Measurements from ENCODE around the gene ACSL3.

Gene ACSL3

DNA sequence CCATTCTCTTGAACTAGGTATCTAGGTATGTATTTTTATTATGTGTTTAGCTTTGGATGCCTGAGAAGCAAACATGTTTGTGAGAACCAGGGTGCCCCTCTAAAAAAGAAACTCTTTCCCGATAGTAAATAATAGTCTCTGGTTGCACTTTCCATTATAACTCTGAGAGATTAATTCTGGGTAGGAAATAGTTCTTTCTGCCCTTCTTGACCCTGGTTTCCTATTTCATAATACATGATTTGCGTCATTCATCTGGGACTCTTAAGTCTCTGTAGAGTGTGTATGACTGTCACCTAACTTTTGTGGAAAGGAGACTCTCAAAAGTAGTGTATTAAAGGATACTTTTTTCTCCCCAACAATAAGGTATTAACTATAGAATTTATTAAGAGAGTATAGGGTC, 31.5 kb downstream of the ACSL3 start:
- no peaks in the 10 kb centered on the region for H3F3A ChIP-seq (ENCODE audit: insufficient read depth, low read length)
- H2AFZ ChIP-seq (ENCODE audit: low read length) = no peak overlapping the region
- H3K27ac ChIP-seq (ENCODE audit: low read depth, low read length, poor library complexity, severe bottlenecking) = no peak overlapping the region
- TF ChIP-seq EZH2 (IDR thresholded peaks at IDR 0.05; ENCODE audit: borderline replicate concordance, low read length) = no peak
- TF ChIP-seq, protein P1, sequence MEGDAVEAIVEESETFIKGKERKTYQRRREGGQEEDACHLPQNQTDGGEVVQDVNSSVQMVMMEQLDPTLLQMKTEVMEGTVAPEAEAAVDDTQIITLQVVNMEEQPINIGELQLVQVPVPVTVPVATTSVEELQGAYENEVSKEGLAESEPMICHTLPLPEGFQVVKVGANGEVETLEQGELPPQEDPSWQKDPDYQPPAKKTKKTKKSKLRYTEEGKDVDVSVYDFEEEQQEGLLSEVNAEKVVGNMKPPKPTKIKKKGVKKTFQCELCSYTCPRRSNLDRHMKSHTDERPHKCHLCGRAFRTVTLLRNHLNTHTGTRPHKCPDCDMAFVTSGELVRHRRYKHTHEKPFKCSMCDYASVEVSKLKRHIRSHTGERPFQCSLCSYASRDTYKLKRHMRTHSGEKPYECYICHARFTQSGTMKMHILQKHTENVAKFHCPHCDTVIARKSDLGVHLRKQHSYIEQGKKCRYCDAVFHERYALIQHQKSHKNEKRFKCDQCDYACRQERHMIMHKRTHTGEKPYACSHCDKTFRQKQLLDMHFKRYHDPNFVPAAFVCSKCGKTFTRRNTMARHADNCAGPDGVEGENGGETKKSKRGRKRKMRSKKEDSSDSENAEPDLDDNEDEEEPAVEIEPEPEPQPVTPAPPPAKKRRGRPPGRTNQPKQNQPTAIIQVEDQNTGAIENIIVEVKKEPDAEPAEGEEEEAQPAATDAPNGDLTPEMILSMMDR (IDR thresholded peaks at IDR 0.05; ENCODE audit: low read length) = no peak
- peaks cover 7% of the 10 kb centered on the region for H3K4me1 ChIP-seq (ENCODE audit: insufficient read depth, low read length, severe bottlenecking)
- no peaks in the 10 kb centered on the region; the same call in 1 of the 2 replicates for H3K36me3 ChIP-seq (ENCODE audit: insufficient read depth, low read length)
- no peaks in the 10 kb centered on the region for H3K9me3 ChIP-seq (ENCODE audit: low read length)
- H4K20me1 ChIP-seq (ENCODE audit: insufficient read depth, low read length) = no peaks in the 10 kb centered on the region
- H3K79me2 ChIP-seq (ENCODE audit: insufficient read depth, low read length) = peaks cover 20% of the 10 kb centered on the region
- no peak overlapping the region for H3K4me2 ChIP-seq (ENCODE audit: low read length)
- no peak overlapping the region for H3K4me3 ChIP-seq (ENCODE audit: low read depth, low read length, poor library complexity, severe bottlenecking)
- H3K9ac ChIP-seq (ENCODE audit: low read length) = no peak overlapping the region
- no peaks in the 10 kb centered on the region for H3K9me2 ChIP-seq (ENCODE audit: low read depth, low read length)
- H3K27me3 ChIP-seq (ENCODE audit: insufficient read depth, low read length) = no peaks in the 10 kb centered on the region

GRCh38 chr2:222892761-222893160, 31.9 kb downstream of the ACSL3 start:
- Histone ChIP-seq H3K79me2 (ENCODE audit: insufficient read depth, low read length) (peaks cover 16% of the 10 kb centered on the region), H3K36me3 (ENCODE audit: insufficient read depth, low read length) (no peaks in the 10 kb centered on the region; the same call in 1 of the 2 replicates), H3K27ac (ENCODE audit: low read depth, low read length, poor library complexity, severe bottlenecking) (no peak overlapping the region), H3K4me2 (ENCODE audit: low read length) (no peak overlapping the region), H4K20me1 (ENCODE audit: insufficient read depth, low read length) (no peaks in the 10 kb centered on the region), H3F3A (ENCODE audit: insufficient read depth, low read length) (no peaks in the 10 kb centered on the region), H3K9ac (ENCODE audit: low read length) (no peak overlapping the region), H3K4me3 (ENCODE audit: low read depth, low read length, poor library complexity, severe bottlenecking) (no peak overlapping the region), H3K9me3 (ENCODE audit: low read length) (no peaks in the 10 kb centered on the region), H3K27me3 (ENCODE audit: insufficient read depth, low read length) (no peaks in the 10 kb centered on the region), H2AFZ (ENCODE audit: low read length) (no peak overlapping the region), H3K4me1 (ENCODE audit: insufficient read depth, low read length, severe bottlenecking) (peaks cover 7% of the 10 kb centered on the region), H3K9me2 (ENCODE audit: low read depth, low read length) (no peaks in the 10 kb centered on the region)
- TF ChIP-seq, protein P1 (IDR thresholded peaks at IDR 0.05; ENCODE audit: low read length) = no peak
- no peak for TF ChIP-seq EZH2 (IDR thresholded peaks at IDR 0.05; ENCODE audit: borderline replicate concordance, low read length)

DNA sequence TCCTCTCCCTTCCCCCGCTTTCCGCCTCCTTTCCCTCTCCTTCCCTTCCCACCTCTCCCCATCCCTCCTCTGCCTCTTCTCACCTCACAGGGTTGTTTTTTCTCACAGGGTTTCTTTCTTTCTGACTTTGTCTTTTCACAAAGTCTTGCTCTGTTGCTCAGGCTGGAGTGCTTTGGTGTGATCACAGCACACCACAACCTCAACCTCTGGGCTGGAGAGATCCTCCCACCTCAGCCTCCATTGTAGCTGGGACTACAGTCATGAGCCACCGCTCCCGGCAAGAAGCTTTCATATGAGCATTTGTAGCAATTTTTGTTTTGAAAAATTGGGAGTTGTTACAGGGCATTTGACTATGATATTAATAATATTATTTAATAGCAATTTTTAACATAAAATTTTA, 32.9 kb downstream of the ACSL3 start:
- Histone ChIP-seq H2AFZ (ENCODE audit: low read length) (no peak overlapping the region), H3F3A (ENCODE audit: insufficient read depth, low read length) (no peaks in the 10 kb centered on the region), H3K27ac (ENCODE audit: low read depth, low read length, poor library complexity, severe bottlenecking) (no peak overlapping the region), H3K36me3 (ENCODE audit: insufficient read depth, low read length) (no peaks in the 10 kb centered on the region; the same call in 1 of the 2 replicates), H3K4me1 (ENCODE audit: insufficient read depth, low read length, severe bottlenecking) (peaks cover 7% of the 10 kb centered on the region), H3K27me3 (ENCODE audit: insufficient read depth, low read length) (no peaks in the 10 kb centered on the region), H3K9me2 (ENCODE audit: low read depth, low read length) (no peaks in the 10 kb centered on the region), H3K4me2 (ENCODE audit: low read length) (no peak overlapping the region), H3K9me3 (ENCODE audit: low read length) (no peaks in the 10 kb centered on the region), H3K79me2 (ENCODE audit: insufficient read depth, low read length) (peaks cover 19% of the 10 kb centered on the region), H4K20me1 (ENCODE audit: insufficient read depth, low read length) (no peaks in the 10 kb centered on the region), H3K9ac (ENCODE audit: low read length) (no peak overlapping the region), H3K4me3 (ENCODE audit: low read depth, low read length, poor library complexity, severe bottlenecking) (no peak overlapping the region)
- no peak for TF ChIP-seq EZH2 (IDR thresholded peaks at IDR 0.05; ENCODE audit: borderline replicate concordance, low read length)
- TF ChIP-seq, protein P1 (IDR thresholded peaks at IDR 0.05; ENCODE audit: low read length) = no peak
